T-helper 1 cell (primary cell): Measurements from ENCODE around the gene SOX18.
"Not testable (repeated sequence)": the region's sequence is repeated elsewhere in the genome, so short reads cannot be mapped to it uniquely, and the experiment has no call there.

Experiments
- DNase-seq, 5 donors: peaks; one replicate each; pipeline ENCODE4 v3.0.0-alpha.2; 2012 to 2020
- total RNA-seq, 4 donors: gene quantifications; one replicate each; lab custom pipeline; 2026; lab: John Stamatoyannopoulos, UW

Gene SOX18
- 0 reads per million in 4 donors for total RNA-seq

DNA sequence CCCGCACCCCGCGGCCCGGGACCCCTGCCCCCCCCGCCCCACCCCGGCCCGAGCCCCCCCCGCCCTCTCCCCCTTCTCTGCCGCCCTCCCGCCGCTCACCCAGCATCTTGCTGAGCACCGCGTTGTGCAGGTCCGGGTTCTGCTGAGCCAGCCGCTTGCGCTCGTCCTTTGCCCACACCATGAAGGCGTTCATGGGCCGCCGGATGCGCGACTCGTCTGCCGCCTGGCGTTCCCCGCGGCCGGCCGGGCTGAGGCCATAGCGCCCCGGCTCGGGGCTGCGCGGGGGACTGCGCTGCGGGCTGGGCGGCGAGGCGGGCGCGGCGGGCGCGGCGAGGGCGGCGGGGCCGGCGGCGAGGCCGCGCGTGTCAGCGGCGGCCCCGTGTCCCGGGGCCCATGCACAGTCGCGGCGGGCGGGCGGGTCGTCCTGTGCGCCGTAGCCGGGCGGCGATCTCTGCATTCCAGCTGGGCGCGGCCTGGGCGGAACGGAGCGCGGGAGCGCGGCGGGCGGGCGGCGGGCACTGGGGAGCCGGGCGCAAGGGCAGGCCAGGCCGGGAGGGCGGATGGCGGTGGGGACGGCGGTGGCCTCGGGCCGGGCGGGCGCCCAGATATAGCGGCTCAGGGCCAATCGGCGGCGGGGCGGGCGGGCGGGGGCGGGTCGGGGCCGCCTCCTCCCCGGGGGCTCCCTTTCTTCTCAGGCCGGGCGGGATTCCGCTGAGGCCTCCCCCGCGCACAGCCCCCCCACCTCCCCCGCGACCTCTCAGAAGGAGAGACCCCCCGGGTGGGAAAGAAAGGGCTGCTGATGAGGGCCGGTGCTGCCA lies at the start of gene SOX18:
TSS of gene SOX18 (minus strand) at position 580 of the 818 bp plus-strand sequence. CDS start at position 457, 123 bp downstream.
- peak in 1 of 5 donors; percentile 41 for DNase-seq

DNA sequence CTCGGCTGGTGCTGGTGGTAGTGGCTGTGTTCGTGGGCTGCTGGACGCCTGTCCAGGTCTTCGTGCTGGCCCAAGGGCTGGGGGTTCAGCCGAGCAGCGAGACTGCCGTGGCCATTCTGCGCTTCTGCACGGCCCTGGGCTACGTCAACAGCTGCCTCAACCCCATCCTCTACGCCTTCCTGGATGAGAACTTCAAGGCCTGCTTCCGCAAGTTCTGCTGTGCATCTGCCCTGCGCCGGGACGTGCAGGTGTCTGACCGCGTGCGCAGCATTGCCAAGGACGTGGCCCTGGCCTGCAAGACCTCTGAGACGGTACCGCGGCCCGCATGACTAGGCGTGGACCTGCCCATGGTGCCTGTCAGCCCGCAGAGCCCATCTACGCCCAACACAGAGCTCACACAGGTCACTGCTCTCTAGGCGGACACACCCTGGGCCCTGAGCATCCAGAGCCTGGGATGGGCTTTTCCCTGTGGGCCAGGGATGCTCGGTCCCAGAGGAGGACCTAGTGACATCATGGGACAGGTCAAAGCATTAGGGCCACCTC lies 49.1 kb upstream of the SOX18 start:
- no peak for DNase-seq

DNA sequence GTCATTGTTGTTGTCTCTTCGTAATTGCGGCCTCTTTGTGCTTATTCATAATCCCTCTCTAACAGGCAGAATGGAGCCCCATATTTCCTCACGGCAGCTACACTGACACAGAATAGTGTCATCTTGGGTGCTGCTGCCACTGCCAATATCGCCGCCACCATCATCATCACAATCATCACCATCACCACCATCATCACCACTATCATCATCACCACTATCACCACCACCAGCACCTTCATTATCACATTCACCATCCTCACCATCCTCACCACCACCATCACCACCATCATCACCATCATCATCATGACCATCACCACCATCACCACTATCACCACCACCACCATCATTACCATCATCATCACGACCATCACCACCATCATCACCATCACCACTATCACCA lies 47.1 kb upstream of the SOX18 start:
- DNase-seq: no peak

DNA sequence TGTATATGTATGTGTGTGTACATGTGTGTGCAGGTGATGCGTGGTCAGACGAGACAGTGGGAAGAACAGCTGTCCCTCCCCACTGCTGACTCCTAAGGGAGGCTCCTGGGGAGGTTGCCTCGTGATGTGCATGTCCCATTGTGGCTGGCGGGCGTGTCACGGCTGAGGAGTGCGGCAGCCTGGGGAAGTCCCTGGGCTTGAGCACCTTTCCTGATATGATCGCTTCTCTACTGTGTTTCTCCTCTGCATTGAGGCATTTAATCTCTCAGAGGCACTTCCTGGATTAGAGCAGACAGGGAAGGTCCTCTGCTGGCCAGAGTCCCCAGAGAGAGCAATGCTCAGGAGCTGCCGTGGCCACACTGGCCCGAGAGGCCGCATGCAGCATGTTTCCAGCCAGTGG lies 46.5 kb upstream of the SOX18 start:
- no peak for DNase-seq

DNA sequence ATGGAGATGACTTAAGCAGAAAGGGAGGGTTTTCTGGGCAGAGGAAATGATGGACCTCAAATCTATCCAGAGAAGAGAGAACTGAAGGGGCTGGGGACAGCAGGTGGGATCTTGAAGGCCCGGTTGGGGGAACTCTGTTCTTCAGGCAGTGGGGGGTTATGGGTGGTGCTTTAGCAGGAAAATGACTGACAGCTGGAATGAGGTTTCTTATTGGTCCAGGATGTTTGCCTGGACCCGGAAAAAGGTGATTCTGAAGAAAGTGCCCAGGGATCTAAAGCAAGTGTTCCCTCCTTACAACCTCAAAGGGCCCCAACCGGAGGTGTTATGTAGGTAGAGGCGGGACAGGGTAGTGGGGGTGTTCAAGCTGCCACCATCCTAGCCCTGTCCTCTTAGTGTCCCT lies 46.0 kb upstream of the SOX18 start:
- no peak for DNase-seq

DNA sequence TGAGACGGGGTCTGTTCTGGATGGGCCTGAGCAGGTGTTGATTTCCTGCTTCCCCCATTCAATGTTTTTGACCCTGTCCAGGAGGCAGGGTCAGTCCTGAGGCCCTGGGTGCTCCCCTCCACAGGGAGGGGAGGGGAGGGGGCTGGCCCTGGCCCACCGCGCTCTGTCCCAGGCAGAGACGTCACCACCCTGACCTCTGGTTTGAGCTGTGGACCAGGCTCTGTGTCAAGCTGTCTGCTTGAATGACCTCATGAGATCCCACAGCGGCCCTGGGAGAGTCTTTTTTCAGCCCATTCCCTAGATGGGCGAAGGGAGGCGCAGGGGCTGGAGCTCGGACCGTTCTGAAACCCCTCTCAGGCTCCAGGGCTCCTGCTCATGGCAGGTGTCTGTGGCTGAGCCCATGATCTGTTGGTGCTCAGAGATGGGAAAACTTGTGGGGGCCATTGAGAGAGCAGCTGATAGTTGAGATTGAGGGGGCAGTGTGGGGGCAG lies 43.6 kb upstream of the SOX18 start:
- DNase-seq: no peak

DNA sequence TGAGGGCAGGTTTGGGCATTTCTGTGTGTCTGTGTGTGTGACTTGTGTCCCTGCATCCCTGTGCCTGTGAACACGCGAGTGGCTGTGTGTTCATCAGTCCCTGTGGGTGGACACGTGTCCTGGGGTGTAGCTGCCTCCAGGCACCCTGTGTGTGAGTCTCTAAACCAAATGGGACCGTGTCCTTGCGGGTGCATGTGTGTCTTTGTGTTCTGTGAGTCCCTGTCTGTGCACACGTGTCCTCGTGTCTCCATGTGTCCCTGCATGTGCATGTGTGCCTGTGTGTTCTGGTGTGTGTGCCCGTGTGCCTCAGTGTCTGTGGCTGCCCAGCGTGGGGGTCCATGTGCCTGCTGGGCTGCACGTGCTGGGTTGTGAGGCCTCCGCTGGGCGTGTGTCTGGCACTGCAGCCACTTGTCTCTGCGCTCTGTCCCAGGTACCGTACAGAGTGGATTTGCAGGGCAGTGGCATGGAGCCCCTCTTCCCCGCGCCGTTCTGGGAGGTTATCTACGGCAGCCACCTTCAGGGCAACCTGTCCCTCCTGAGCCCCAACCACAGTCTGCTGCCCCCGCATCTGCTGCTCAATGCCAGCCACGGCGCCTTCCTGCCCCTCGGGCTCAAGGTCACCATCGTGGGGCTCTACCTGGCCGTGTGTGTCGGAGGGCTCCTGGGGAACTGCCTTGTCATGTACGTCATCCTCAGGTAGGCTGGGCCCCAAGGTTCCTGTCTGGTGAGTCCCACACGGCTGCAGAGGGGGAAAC lies 43.0 kb upstream of the SOX18 start:
- DNase-seq: no peak

DNA sequence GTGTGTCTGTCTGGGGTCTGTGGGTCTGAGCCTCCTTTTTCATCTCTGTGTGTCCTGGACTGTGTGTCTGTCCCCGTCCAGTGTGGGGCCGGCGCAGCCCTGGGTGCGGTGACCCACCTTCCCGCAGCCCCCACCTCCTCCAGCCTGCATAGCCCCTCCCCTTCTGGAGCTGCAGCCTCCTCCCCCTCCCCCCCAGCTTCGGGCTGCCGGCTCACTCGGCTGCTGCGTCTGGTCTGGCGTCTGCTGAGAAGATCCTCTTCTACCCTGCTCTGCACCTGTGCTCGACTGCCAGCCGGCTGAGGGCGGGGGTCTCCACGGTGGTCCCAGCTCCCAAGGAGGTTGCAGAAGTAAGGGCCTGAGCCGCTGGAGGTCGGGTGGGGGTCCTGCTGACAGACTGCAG lies 42.3 kb upstream of the SOX18 start:
- no peak for DNase-seq

DNA sequence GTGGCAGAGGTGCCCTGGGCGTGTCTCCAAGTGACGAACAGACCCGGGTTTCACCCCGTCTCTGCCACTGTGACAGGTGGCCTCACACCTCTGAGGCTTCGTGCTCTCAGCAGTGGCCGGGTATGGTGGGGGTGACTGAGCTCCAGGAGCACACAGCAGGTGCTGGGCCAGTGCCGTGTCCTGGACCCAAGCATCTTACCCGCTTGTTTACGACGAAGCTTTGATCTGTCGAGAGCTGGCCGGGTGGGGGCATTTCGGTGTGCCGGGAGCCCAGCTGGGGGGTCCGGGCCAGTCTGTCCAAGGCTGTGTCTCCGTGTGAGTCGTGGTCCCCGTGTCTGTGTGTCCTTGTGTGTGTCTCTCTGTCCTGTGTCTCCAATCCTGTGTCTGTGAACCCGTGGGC lies 41.9 kb upstream of the SOX18 start:
- DNase-seq: no peak

DNA sequence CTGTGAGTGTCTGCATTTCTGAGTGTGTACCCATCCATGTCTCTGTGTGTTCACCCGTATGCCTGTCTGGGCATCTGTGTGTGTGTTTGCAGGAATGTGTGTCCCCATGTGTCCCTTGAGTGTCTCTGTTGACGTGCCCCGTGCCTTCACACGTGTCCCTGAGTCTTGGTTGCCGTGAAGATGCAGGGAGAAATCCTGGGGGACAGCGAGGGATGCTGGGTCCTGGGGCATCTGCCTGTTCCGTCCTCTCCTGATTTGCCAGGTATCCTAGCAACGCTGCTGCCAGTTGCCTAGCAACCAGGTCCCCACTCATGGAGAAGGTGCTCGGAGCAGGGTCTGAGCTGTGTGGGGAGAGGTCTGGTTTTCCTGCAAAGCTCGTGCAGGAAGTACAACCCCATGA lies 40.7 kb upstream of the SOX18 start:
- no peak for DNase-seq

DNA sequence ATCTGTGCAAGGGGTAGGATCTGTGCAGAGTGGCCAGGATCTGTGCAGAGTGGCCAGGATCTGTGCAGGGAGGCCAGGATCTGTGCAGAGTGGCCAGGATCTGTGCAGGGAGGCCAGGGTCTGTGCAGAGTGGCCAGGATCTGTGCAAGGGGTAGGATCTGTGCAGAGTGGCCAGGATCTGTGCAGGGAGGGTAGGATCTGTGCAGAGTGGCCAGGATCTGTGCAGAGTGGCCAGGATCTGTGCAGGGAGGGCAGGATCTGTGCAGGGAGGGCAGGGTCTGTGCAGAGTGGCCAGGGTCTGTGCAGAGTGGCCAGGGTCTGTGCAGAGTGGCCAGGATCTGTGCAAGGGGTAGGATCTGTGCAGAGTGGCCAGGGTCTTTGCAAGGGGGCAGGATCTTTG lies 39.1 kb upstream of the SOX18 start:
- DNase-seq: not testable (repeated sequence)

DNA sequence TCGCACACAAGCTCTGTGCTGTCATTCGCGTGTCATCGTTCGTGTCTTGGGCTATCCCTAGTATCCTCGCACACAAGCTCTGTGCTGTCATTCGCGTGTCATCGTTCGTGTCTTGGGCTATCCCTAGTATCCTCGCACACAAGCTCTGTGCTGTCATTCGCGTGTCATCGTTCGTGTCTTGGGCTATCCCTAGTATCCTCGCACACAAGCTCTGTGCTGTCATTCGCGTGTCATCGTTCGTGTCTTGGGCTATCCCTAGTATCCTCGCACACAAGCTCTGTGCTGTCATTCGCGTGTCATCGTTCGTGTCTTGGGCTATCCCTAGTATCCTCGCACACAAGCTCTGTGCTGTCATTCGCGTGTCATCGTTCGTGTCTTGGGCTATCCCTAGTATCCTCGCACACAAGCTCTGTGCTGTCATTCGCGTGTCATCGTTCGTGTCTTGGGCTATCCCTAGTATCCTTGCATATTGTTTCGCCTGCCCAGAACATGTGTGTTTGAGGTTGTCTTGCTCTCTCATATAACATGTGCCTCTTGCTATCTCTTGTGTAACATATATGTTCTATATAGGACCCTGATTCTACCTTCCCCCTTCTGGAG lies 37.9 kb upstream of the SOX18 start:
- DNase-seq: not testable (repeated sequence)

DNA sequence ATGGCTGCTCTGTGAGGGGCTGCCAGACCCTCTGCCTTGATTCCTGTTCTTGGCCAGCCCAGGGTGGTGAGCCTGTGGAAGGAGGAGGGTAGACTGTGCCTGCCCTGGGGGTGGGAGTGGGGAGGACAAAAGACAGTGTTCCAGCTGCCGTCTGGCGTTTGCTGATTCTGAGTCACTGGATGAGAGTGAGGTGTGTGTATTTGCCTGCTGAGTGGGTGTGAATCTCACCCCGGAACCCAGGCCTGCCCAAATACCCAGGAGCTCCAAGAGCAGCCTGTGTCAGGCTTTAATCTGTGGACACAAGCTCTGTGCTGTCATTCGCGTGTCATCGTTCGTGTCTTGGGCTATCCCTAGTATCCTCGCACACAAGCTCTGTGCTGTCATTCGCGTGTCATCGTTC lies 37.4 kb upstream of the SOX18 start:
- DNase-seq: no peak

DNA sequence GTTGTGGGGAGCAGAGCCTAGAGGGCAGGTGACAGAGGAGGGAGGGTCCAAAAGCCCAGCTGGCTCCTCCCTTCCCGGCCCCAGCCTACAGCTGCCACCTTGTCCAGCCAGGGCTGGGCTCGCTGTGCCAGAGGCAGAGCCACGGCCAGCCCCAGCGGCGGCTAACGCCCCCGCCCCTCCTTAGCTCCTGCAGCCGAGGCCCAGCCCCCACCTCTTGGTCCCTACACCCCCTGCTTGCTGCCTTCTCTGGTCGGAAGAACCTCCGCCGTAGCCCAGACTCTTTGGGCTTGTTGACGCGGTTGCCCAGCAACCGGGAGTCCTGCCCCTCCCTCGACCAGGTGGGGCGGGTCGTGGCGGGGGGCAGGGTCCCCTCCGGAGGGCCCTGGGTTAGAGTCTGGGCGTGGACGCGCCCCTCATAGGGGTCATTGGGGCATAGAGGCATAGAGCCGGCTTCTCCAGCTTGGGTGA lies 35.3 kb upstream of the SOX18 start:
- no peak for DNase-seq

DNA sequence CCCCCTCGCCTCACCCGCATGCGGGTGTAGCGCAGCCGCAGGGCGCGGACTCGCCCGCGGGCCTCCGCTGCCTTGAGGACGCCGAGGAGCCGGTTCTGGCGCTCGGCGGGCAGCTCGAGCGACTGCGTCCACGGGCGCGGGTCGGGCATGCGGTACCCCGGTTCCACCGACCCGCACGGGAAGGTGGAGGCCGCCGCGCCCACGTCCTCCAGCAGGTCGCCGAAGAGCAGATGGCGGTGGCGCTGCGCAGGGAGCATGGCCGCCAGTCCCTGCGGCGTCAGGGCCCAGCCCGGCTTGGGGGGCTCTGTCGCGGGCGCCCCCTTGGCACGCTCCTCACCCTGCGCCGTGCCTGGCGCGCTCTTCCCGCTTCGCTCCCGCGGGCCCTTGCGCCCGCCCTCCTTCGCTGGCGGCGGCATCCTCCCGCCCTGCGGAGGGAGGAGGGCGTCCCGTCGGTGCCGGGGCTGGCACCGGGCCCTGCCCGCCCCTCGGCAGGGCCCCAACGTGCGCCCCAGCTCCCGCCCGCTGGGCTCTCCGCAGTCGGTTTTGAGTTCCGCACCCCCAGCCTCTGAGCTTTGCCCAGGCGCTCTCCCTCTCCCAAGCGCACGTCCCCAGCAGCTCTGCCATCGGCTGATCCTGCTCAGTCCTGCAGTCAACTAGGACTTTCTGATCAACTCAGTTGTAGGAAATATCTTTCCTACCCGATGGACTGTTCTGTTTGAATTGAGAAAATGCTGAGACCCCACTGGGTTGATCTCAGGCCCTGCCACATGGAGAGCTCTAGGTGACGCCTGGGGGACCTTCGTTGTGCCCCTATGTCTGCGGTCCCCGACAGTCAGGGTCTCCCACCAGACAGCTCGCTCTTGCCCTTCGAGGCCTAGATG lies 34.6 kb upstream of the SOX18 start, which contains the start of gene LKAAEAR1:
TSS of gene LKAAEAR1 (minus strand) at position 595 of the 881 bp plus-strand sequence. CDS start at position 416, 179 bp downstream.
- DNase-seq: no peak

DNA sequence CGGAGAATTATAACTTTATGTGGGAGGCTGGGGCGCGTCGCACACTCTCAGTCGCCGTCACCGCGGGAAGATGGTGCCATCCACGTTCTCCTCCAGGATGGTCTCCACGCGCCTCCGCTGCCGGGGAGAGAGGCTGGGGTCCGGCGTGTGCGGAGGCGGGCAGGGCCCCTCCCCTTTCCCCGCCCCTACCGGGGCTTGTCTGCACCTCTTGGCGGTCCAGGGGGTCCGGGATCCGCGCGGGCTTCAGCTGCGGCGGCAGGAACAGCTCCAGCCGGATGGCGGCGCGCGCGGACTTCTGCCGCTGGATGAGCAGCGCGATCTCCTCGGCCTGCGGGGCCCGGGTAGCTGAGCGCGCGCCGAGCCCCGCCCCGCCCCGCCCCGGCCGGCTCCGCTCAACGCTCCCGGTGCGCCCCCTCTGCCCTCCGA lies 34.0 kb upstream of the SOX18 start:
- peak; percentile 40 to 75 (median 58) for DNase-seq

DNA sequence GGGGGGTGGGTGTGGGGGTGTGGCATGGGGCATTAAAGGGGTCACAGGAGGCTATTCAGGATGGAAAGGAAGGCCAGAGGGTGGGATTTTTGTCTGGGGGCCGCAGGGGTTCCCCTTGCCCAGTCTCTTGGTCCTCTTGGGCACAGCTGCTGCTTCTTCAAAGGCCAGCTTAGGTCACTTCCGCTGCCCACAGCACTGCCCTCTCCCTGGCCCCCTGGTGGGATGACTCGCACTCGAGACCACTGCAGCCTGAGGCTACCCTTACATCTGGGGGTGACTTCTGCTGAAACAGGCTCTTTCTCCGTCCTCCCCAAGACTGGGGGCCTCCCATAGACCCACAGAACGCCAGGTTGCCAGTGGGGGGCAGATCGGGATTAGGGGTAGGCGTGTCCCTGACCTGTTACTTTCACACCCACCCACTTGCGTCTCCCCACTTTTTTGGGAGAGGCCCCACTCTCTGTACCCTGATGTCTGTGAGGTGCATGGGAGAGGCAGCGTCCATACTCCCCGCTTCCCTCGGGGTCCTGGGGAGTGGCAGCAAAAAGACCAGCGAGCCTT lies 33.5 kb upstream of the SOX18 start:
- no peak for DNase-seq

DNA sequence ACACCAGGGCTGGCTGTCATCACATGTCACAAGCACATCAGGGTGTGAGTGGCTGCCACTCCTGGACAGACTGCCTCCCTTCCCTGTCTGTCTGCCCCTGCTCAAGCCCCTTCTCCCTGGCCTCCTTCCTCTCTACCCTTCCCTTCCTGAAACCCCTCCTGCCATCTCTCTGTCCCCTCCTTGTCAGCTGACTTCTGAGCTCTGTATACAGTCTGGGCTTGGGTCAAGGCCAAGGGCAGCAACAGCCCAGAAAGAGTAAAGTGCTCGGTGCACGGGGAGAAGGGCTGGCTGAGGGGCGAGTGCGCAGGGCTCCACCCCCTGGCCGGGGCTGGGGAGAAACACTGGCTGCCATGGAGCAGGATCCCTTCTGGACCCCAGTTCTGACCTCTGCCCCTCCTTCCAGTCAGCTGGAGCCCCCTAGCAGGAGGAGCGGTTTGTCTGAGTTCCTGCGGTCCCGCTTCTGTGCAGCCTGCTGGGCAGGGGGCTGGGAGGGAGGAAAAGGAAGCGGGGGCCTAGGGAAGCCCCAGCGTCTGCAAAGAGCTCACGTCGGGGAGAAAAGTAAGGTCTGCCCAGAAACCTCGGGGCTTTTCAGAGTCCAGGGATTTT lies 32.8 kb upstream of the SOX18 start:
- DNase-seq: no peak

DNA sequence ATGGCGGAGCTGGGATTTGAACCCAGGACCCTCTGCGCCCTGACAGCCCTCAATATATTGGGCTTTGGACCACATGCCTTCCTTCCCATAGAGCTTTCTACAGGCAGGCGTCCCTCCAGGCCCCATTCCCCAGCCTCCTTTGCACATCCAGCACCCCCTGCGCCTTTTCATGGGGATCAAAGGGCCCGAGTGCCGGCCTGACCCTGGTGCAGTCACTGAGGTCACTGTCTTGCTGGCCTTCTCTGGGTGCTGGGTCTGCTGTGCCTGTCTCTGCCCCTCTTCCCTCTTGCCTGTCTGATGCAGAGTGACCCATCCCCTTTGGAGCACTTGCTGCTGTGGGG lies 32.2 kb upstream of the SOX18 start:
- no peak for DNase-seq

DNA sequence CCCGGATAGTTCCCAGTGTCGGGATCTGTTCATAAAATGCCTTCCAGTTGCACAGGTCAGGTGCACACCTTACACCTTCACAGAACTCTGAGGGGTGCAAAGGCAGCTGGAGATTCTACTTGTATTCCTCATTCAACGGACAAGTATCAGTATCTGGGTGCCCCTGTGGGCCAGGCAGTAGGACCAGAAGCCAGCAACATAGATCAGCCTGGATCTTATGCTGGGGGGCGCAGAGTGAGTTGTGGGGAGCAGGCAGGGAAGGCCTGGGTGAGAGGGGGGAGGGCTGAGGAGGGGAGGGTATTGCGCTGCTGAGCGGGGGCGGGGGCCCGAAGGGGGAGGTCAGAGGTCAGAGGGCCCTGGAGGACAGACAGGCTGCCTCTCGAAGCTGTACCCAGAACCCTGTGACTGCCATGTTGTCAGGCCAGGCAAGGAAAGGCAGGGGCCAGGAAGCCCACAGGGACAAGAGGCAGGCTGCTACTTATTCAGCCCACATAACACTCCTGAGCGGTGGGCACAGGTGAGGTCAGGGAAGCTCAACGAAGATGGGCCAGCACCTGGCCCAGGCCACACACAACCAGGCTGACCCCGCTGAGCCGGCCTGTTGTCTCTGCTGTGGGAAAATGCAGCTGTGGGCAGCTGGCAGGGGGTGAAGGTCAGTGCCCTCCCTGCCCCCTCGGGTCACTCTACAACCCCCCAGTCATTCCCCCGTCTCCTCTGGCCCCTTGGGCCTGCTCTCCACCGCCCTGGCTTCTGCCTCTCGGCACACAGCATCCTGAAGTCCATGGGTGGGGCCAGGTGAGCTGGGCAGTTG lies 31.6 kb upstream of the SOX18 start:
- DNase-seq: no peak
